GM12865 (cell line): ENCODE measurements around the gene LRRN4CL.
"Not testable (repeated sequence)": the region's sequence is repeated elsewhere in the genome, so short reads cannot be mapped to it uniquely, and the experiment has no call there.

Experiments used
- DNase-seq: peaks from one replicate; pipeline ENCODE4 v3.0.0; 2010; ENCODE audit warnings: low read depth
- H3K4me3 ChIP-seq: 2 replicates; pipeline ENCODE4 v1.5.1; 2011; ENCODE audit warnings: mild to moderate bottlenecking, low read depth, low read length, control low read depth
- CTCF ChIP-seq: IDR thresholded peaks from 2 replicates; pipeline ENCODE4 v1.5.1; 2011; ENCODE audit warnings: low read length, control low read depth, low read depth, inconsistent platforms; ENCODE audit not compliant: insufficient read depth; ENCODE audit errors: missing control alignments

The LRRN4CL gene

GRCh38 chr11:62682518-62682917 lies 6.8 kb downstream of the LRRN4CL start:
- H3K4me3 ChIP-seq: no peak overlapping the region
- no peak for TF ChIP-seq CTCF
- no peak for DNase-seq

GRCh38 chr11:62680825-62681240 lies 8.5 kb downstream of the LRRN4CL start:
- peak; percentile 69 for TF ChIP-seq CTCF
- DNase-seq: peak; percentile 82
- H3K4me3 ChIP-seq: no peak overlapping the region

GRCh38 chr11:62678770-62679696 lies 10.3 kb downstream of the LRRN4CL start, which contains the start of gene UBXN1:
UBXN1 (minus strand) TSS chr11:62679073; CDS start chr11:62678923, 150 bp downstream.
- no peak for TF ChIP-seq CTCF
- H3K4me3 ChIP-seq: peak within 1 kb of the TSS; percentile 88
- peak; percentile 89 for DNase-seq

GRCh38 chr11:62678433-62678769 lies 10.9 kb downstream of the LRRN4CL start:
- no peak for TF ChIP-seq CTCF
- no peak for DNase-seq
- peak overlapping the region; percentile 88 for H3K4me3 ChIP-seq

GRCh38 chr11:62677714-62678113 lies 11.6 kb downstream of the LRRN4CL start:
- TF ChIP-seq CTCF: no peak
- H3K4me3 ChIP-seq: peak overlapping the region; percentile 88
- no peak for DNase-seq

GRCh38 chr11:62677156-62677555 lies 12.2 kb downstream of the LRRN4CL start:
- no peak for DNase-seq
- TF ChIP-seq CTCF: no peak
- no peak overlapping the region for H3K4me3 ChIP-seq

- no peak for TF ChIP-seq CTCF
- no peak overlapping the region for H3K4me3 ChIP-seq
Observed at GRCh38 chr11:62676698-62677097, 12.6 kb downstream of the LRRN4CL start.

GRCh38 chr11:62675415-62675814 lies 13.9 kb downstream of the LRRN4CL start:
- not testable (repeated sequence) for DNase-seq, H3K4me3 ChIP-seq

More at GRCh38 chr11:62676698-62677097, 12.6 kb downstream of the LRRN4CL start:
- DNase-seq: no peak
